GM10266 (cell line): ENCODE measurements around the gene WDR45B.

Experiments
- DNase-seq: peaks from one replicate; pipeline ENCODE4 v3.0.0; 2012; ENCODE audit errors: extremely low spot score
- CTCF ChIP-seq: IDR thresholded peaks from 2 replicates; pipeline ENCODE4 v1.5.1; 2012; ENCODE audit warnings: mild to moderate bottlenecking, low read depth; ENCODE audit not compliant: control insufficient read depth, insufficient read depth; ENCODE audit errors: missing control alignments

The WDR45B gene

GRCh38 chr17:82599674-82600661 is 48.3 kb downstream of the WDR45B start:
- TF ChIP-seq CTCF = no peak
- no peak for DNase-seq

- TF ChIP-seq CTCF = no peak
- no peak for DNase-seq
Measured at GRCh38 chr17:82598256-82599119, 49.8 kb downstream of the WDR45B start.

- TF ChIP-seq CTCF = no peak
Measured at GRCh38 chr17:82596837-82597672, 51.2 kb downstream of the WDR45B start.

GRCh38 chr17:82596296-82596695 is 51.9 kb downstream of the WDR45B start:
- no peak for TF ChIP-seq CTCF
- no peak for DNase-seq

More at GRCh38 chr17:82596837-82597672, 51.2 kb downstream of the WDR45B start:
- DNase-seq = no peak

GRCh38 chr17:82595893-82596292 is 52.4 kb downstream of the WDR45B start:
- DNase-seq = no peak
- no peak for TF ChIP-seq CTCF

- no peak for TF ChIP-seq CTCF
- DNase-seq = no peak
Measured at GRCh38 chr17:82594571-82594970, 53.7 kb downstream of the WDR45B start.
